HepG2 (cell line): ENCODE measurements around the gene RIPK1. TPM values are rescaled to one million over a fixed set of nuclear protein-coding genes. Genes with fewer than 3 reads are reported as not detected.

Experiments used
- AKAP8 ChIP-seq: sonication (generic); formaldehyde crosslinking; IDR thresholded peaks from 2 replicates; pipeline ENCODE4 v1.5.1; 2020; ENCODE audit warnings: mild to moderate bottlenecking, missing genetic modification reagents
- BCL3 ChIP-seq: sonication (generic); formaldehyde crosslinking; IDR thresholded peaks from 2 replicates; pipeline ENCODE4 v1.5.1; 2020; ENCODE audit warnings: mild to moderate bottlenecking, missing genetic modification reagents, moderate library complexity
- FIP1L1 ChIP-seq: fragments of 200-400 bp; formaldehyde crosslinking; IDR thresholded peaks from 2 replicates; pipeline ENCODE4 v1.6.1; 2018; ENCODE audit warnings: low read depth, mild to moderate bottlenecking, low read length, moderate library complexity, borderline replicate concordance; ENCODE audit not compliant: insufficient read depth
- HMG20B ChIP-seq: conservative IDR thresholded peaks from 2 replicates; pipeline ENCODE4 v1.6.1; 2016; ENCODE audit warnings: missing genetic modification reagents, missing compliant biosample characterization
- HNF1A ChIP-seq, 2 experiments: sonication (generic) in 1 of 2; formaldehyde crosslinking in 1 of 2; IDR thresholded peaks; 2 replicates each; pipeline versions ENCODE4 v1.4.0 to v1.6.1; 2016 to 2020; ENCODE audit warnings: borderline replicate concordance in 1 of 2, low read depth in 1 of 2, mild to moderate bottlenecking in 1 of 2, missing genetic modification reagents in 1 of 2
- JUN ChIP-seq: sonication (generic); formaldehyde crosslinking; IDR thresholded peaks from 2 replicates; pipeline ENCODE4 v1.4.0; 2020; ENCODE audit warnings: mild to moderate bottlenecking, missing genetic modification reagents
- MLLT10 ChIP-seq: sonication (generic); formaldehyde crosslinking; IDR thresholded peaks from 2 replicates; pipeline ENCODE4 v1.4.0; 2020; ENCODE audit warnings: missing genetic modification reagents
- MTF1 ChIP-seq: sonication (generic); formaldehyde crosslinking; IDR thresholded peaks from 2 replicates; pipeline ENCODE4 v1.5.0; 2020; ENCODE audit warnings: missing genetic modification reagents
- ZNF138 ChIP-seq: sonication (generic); formaldehyde crosslinking; IDR thresholded peaks from 2 replicates; pipeline ENCODE4 v1.5.0; 2020; ENCODE audit warnings: mild to moderate bottlenecking, low read depth, missing genetic modification reagents
- ZNF143 ChIP-seq: sonication (generic); formaldehyde crosslinking; IDR thresholded peaks from 2 replicates; pipeline ENCODE4 v1.4.0; 2020; ENCODE audit warnings: missing genetic modification reagents
- ZNF329 ChIP-seq: sonication (generic); formaldehyde crosslinking; IDR thresholded peaks from 2 replicates; pipeline ENCODE4 v1.9.0; 2021; ENCODE audit warnings: low read depth, mild to moderate bottlenecking, missing genetic modification reagents
- ZNF407 ChIP-seq: sonication (generic); formaldehyde crosslinking; IDR thresholded peaks from one replicate; pipeline ENCODE4 v1.5.1; 2020; ENCODE audit warnings: mild to moderate bottlenecking, missing genetic modification reagents; ENCODE audit errors: not compliant biosample characterization
- ZNF691 ChIP-seq: sonication (generic); formaldehyde crosslinking; IDR thresholded peaks from 2 replicates; pipeline ENCODE4 v1.4.0; 2020; ENCODE audit warnings: missing genetic modification reagents, low read depth, mild to moderate bottlenecking, borderline replicate concordance
- polyA plus RNA-seq, 8 experiments: library from polyadenylated mRNA; depleted of rRNA in 3 of 8; stranded (reverse) in 7 of 8; unstranded in 1 of 8; fragments of >200 nt; fragmentation: Illumina TruSeq in 4 of 8; extraction: Trizol in 4 of 8; gene quantifications; 2 replicates each; pipeline versions ENCODE4 v1.2.1 to v1.2.3, GENCODE V29; 2011 to 2016; ENCODE audit warnings: low read depth in 4 of 8, missing spikeins in 1 of 8, mixed read lengths in 1 of 8; ENCODE audit not compliant: insufficient read depth in 1 of 8
- total RNA-seq, 5 experiments: library from RNA; depleted of rRNA; stranded (reverse); fragments of >200 nt; fragmentation: Illumina TruSeq; extraction: Trizol; gene quantifications; 2 replicates each; pipeline ENCODE4 v1.2.3, GENCODE V29; 2016; ENCODE audit warnings: low read depth in 1 of 5

RIPK1 gene
- total and polyA plus RNA-seq, 2 of the 13 experiments (the other 11 are each of a cell fraction or from before 2014, with no cell fraction given) = 9.0 to 10.3 TPM

- TF ChIP-seq BCL3 = peak; percentile 81; the same call in 1 of the 2 replicates
- no peak for TF ChIP-seq ZNF407 (CRISPR knock-in tag)
- no peak for TF ChIP-seq FIP1L1
- TF ChIP-seq ZNF138 (CRISPR knock-in tag) = 0 out of 2 replicates have a peak, but pooled peaks have one; percentile 41
- TF ChIP-seq ZNF143 (CRISPR knock-in tag) = 0 out of 2 replicates have a peak, but pooled peaks have one; percentile 2
- no peak for TF ChIP-seq MTF1 (CRISPR knock-in tag)
- peak; percentile 91 for TF ChIP-seq ZNF691 (CRISPR knock-in tag)
- peak; percentile 45; the same call in 1 of the 2 replicates for TF ChIP-seq HMG20B (CRISPR knock-in tag)
- TF ChIP-seq ZNF329 = peak; percentile 62; the same call in 1 of the 2 replicates
- no peak for TF ChIP-seq HNF1A (IDR thresholded peaks at IDR 0.05; ENCODE audit: low read depth)
- TF ChIP-seq HNF1A (CRISPR knock-in tag; IDR thresholded peaks at IDR 0.05; ENCODE audit: borderline replicate concordance) = peak; percentile 67
- no peak for TF ChIP-seq MLLT10 (CRISPR knock-in tag)
- peak; percentile 47; the same call in 1 of the 2 replicates for TF ChIP-seq AKAP8 (CRISPR knock-in tag)
- 0 out of 2 replicates have a peak, but pooled peaks have one; percentile 39 for TF ChIP-seq JUN (CRISPR knock-in tag)
Measured at GRCh38 chr6:3162565-3163247, 94.4 kb downstream of the RIPK1 start (continued).
